ENCODE results near the gene ARF5.

Gene ARF5

DNA sequence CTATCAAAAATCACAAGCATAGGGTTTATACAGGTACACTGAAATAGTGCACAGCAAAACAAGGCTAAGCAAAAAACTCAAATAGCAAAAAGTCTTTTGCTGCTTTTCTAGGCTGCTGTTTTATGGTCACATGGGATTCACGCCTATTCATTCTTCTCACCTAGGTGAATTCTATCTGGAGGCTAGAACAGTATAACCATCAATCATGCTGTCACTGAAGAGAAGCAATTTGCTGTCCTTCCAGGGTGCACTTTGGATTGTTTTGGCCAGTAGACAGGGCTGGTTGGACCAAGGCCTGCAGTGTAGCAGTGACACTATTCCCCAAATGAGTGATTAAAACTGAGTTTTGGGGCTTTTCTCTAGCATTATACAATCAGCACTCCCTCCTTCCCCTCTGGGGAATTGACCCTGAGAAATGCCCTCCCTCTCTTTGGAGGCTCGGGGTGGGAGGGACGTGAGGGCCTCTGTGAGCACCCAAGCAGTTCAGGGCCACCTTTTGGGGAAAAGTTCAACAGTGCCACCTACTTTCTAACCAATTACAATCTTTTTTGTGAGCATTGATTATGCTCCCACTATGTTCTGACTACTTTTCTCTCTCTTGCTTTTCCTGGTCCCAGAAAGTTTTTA, 47.6 kb downstream of the ARF5 start:
- DNase-seq (ENCODE audit: low spot score): no peak

DNA sequence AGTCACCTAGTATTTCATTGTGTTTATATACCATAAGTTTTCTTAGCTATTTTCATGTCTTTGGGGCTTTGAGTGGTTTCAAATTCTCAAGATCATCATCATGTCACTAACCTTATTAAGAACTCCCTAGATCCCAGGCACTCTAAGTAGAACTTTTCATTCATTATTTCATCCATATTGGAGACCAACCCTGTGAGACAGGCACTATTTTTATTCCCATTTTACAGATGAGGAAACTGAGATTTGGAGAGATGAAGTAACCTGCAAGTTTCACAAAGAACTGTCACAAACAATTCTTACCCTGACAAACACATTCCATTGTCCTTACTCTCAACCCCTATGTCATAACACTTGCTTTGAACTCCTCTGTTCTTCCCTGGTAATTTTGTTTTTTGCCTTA, 50.0 kb downstream of the ARF5 start:
- no peak for DNase-seq (ENCODE audit: low spot score)
